GM12874 (cell line): ENCODE results near the gene KIAA2012.

Experiments
- TF ChIP-seq, protein P1 (sequence below): IDR thresholded peaks from 2 replicates; pipeline ENCODE4 v1.5.1; 2011; ENCODE audit warnings: low read depth, mild to moderate bottlenecking, control low read depth, low read length, moderate library complexity; ENCODE audit not compliant: insufficient read depth

KIAA2012 gene

GRCh38 chr2:202072737-202073401 lies at the start of gene KIAA2012:
Gene KIAA2012 (plus strand): TSS chr2:202073255. CDS start chr2:202073628, 373 bp downstream.
- TF ChIP-seq, protein P1, sequence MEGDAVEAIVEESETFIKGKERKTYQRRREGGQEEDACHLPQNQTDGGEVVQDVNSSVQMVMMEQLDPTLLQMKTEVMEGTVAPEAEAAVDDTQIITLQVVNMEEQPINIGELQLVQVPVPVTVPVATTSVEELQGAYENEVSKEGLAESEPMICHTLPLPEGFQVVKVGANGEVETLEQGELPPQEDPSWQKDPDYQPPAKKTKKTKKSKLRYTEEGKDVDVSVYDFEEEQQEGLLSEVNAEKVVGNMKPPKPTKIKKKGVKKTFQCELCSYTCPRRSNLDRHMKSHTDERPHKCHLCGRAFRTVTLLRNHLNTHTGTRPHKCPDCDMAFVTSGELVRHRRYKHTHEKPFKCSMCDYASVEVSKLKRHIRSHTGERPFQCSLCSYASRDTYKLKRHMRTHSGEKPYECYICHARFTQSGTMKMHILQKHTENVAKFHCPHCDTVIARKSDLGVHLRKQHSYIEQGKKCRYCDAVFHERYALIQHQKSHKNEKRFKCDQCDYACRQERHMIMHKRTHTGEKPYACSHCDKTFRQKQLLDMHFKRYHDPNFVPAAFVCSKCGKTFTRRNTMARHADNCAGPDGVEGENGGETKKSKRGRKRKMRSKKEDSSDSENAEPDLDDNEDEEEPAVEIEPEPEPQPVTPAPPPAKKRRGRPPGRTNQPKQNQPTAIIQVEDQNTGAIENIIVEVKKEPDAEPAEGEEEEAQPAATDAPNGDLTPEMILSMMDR = no peak

- TF ChIP-seq, protein P1 = no peak
These were observed 49.2 kb upstream of the KIAA2012 start for GRCh38 chr2:202023904-202024266.

DNA sequence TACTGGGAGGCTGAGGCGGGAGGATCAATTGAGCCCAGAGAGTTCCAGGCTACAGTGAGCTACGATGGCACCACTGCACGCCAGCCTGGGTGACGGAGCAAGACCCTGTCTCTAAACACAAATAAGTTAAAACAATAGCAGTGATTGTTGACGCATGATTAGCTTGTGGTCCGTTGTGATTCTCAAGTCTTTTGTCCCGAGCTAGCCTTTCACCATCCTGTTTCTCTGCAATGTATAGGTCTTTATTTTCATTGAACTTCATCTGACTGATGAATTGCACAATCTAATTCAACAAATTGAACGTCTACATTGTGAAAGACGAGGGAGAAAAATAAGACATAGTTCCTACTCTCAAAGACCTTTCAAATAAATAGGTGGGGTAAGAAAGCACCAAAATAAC lies 48.2 kb upstream of the KIAA2012 start:
- TF ChIP-seq, protein P1 = no peak

- TF ChIP-seq, protein P1 = no peak
These were observed 47.2 kb upstream of the KIAA2012 start for GRCh38 chr2:202025816-202026215.

DNA sequence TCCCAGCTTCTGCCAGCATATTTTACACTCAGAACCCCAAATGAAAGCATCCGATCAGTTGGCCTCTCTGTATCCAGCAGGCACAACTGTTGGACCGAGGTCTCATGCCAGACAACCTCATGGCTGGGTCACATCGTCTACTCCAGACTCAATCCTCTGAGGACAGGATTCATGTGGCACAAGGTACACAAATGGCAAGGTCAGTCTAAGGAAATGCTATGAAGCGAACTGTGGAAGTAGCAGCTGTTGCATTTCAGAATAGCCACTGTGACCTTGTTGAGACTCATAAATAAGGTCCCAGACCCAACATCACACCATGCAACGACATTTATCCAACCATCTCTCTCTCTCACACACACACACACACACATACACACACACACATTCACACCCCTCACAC lies 46.5 kb upstream of the KIAA2012 start:
- TF ChIP-seq, protein P1 = no peak

GRCh38 chr2:202030691-202031090 lies 42.4 kb upstream of the KIAA2012 start:
- TF ChIP-seq, protein P1 = no peak

GRCh38 chr2:202031246-202031951 lies 41.7 kb upstream of the KIAA2012 start:
- TF ChIP-seq, protein P1 = no peak
